ENCODE results near the gene AQP1.

Gene AQP1

GRCh38 chr7:30918676-30919075 lies 7.0 kb downstream of the AQP1 start:
- in situ Hi-C loops (cut with HindIII; ENCODE audit: low sequenced_read_pairs), result no loop called here

GRCh38 chr7:30920021-30920583 lies 8.4 kb downstream of the AQP1 start:
- in situ Hi-C loops (cut with HindIII; ENCODE audit: low sequenced_read_pairs), result no loop called here

- in situ Hi-C loops (cut with HindIII; ENCODE audit: low sequenced_read_pairs), result no loop called here
Measured at GRCh38 chr7:30920584-30921539, 9.2 kb downstream of the AQP1 start.

GRCh38 chr7:30921540-30922401 lies 10.1 kb downstream of the AQP1 start:
- in situ Hi-C loops (cut with HindIII; ENCODE audit: low sequenced_read_pairs), result no loop called here

GRCh38 chr7:30922596-30922995 lies 10.9 kb downstream of the AQP1 start:
- in situ Hi-C loops (cut with HindIII; ENCODE audit: low sequenced_read_pairs), result no loop called here

GRCh38 chr7:30923009-30923773 lies 11.5 kb downstream of the AQP1 start:
- in situ Hi-C loops (cut with HindIII; ENCODE audit: low sequenced_read_pairs), result no loop called here

- in situ Hi-C loops (cut with HindIII; ENCODE audit: low sequenced_read_pairs), result no loop called here
Measured at GRCh38 chr7:30923774-30924413, 12.2 kb downstream of the AQP1 start.

- in situ Hi-C loops (cut with HindIII; ENCODE audit: low sequenced_read_pairs), result no loop called here
Measured at GRCh38 chr7:30924624-30925023, 13.0 kb downstream of the AQP1 start.

- in situ Hi-C loops (cut with HindIII; ENCODE audit: low sequenced_read_pairs), result no loop called here
Measured at GRCh38 chr7:30925117-30925516, 13.5 kb downstream of the AQP1 start.

GRCh38 chr7:30925913-30926312 lies 14.3 kb downstream of the AQP1 start:
- in situ Hi-C loops (cut with HindIII; ENCODE audit: low sequenced_read_pairs), result no loop called here

GRCh38 chr7:30926313-30926712 lies 14.7 kb downstream of the AQP1 start:
- in situ Hi-C loops (cut with HindIII; ENCODE audit: low sequenced_read_pairs), result no loop called here

GRCh38 chr7:30927040-30927439 lies 15.4 kb downstream of the AQP1 start:
- in situ Hi-C loops (cut with HindIII; ENCODE audit: low sequenced_read_pairs), result no loop called here

- in situ Hi-C loops (cut with HindIII; ENCODE audit: low sequenced_read_pairs), result no loop called here
Measured at GRCh38 chr7:30927559-30927958, 15.9 kb downstream of the AQP1 start.

GRCh38 chr7:30928254-30928872 lies 16.7 kb downstream of the AQP1 start:
- in situ Hi-C loops (cut with HindIII; ENCODE audit: low sequenced_read_pairs), result no loop called here

- in situ Hi-C loops (cut with HindIII; ENCODE audit: low sequenced_read_pairs), result no loop called here
Measured at GRCh38 chr7:30929686-30930085, 18.0 kb downstream of the AQP1 start.

- in situ Hi-C loops (cut with HindIII; ENCODE audit: low sequenced_read_pairs), result no loop called here
Measured at GRCh38 chr7:30930621-30931020, 19.0 kb downstream of the AQP1 start.

GRCh38 chr7:30931161-30931928 lies 19.7 kb downstream of the AQP1 start:
- in situ Hi-C loops (cut with HindIII; ENCODE audit: low sequenced_read_pairs), result no loop called here

- in situ Hi-C loops (cut with HindIII; ENCODE audit: low sequenced_read_pairs), result no loop called here
Measured at GRCh38 chr7:30931929-30932540, 20.4 kb downstream of the AQP1 start.

GRCh38 chr7:30932562-30932961 lies 20.9 kb downstream of the AQP1 start:
- in situ Hi-C loops (cut with HindIII; ENCODE audit: low sequenced_read_pairs), result no loop called here

Data from endothelial cell of hepatic sinusoid (primary cell).